SU-DHL-6 (cell line): ENCODE results near the gene BMP7.

ENCODE experiments used
- H2AFZ ChIP-seq: fragments of 200-600 bp; sonication (generic); 2 replicates; pipeline ENCODE4 v1.6.1; 2014; ENCODE audit warnings: low read depth, mild to moderate bottlenecking, moderate library complexity, mixed read lengths, antibody characterized with exemption, low read length; ENCODE audit not compliant: severe bottlenecking
- H3F3A ChIP-seq: fragments of 200-600 bp; shearing (Covaris generic); 2 replicates; pipeline ENCODE4 v1.6.0; 2016; ENCODE audit warnings: antibody characterized with exemption, mild to moderate bottlenecking; ENCODE audit not compliant: insufficient read depth
- H3K27ac ChIP-seq: fragments of 200-600 bp; sonication (generic); 2 replicates; pipeline ENCODE4 v1.5.1; 2016; ENCODE audit warnings: low read depth, mild to moderate bottlenecking, low read length, moderate library complexity, mixed read lengths
- H3K27me3 ChIP-seq: fragments of 200-600 bp; sonication (generic), shearing (Covaris generic); 2 replicates; pipeline ENCODE4 v1.6.0; 2014; ENCODE audit warnings: mild to moderate bottlenecking, low read length
- H3K36me3 ChIP-seq: fragments of 200-600 bp; sonication (generic); 2 replicates; pipeline ENCODE4 v1.6.1; 2014; ENCODE audit warnings: mild to moderate bottlenecking, low read length, mixed read lengths
- H3K4me2 ChIP-seq: fragments of 300-600, 200-600 bp; shearing (Covaris generic), sonication (generic); 2 replicates; pipeline ENCODE4 v1.6.0; 2014; ENCODE audit warnings: low read length, low read depth, mild to moderate bottlenecking; ENCODE audit not compliant: poor library complexity, severe bottlenecking
- H3K4me3 ChIP-seq: fragments of 200-600 bp; sonication (generic); 2 replicates; pipeline ENCODE4 v1.5.1; 2014; ENCODE audit warnings: antibody characterized with exemption, low read length, mild to moderate bottlenecking, mixed read lengths; ENCODE audit not compliant: insufficient read depth, poor library complexity, severe bottlenecking
- H3K79me2 ChIP-seq: fragments of 200-600 bp; sonication (generic); 2 replicates; pipeline ENCODE4 v1.6.1; 2014; ENCODE audit warnings: mild to moderate bottlenecking, low read length, moderate library complexity; ENCODE audit not compliant: insufficient read depth
- H3K9ac ChIP-seq: fragments of 200-600 bp; sonication (generic); 2 replicates; pipeline ENCODE4 v1.7.0; 2014; ENCODE audit warnings: mild to moderate bottlenecking, low read length
- H3K9me2 ChIP-seq: fragments of 200-600 bp; sonication (generic); replicated peaks from 2 replicates; pipeline ENCODE4 v1.6.1; 2014; ENCODE audit warnings: low read length; ENCODE audit not compliant: insufficient read depth
- H3K9me3 ChIP-seq: fragments of 200-600 bp; sonication (generic); 2 replicates; pipeline ENCODE4 v1.6.1; 2014; ENCODE audit warnings: low read length, mixed read lengths; ENCODE audit not compliant: insufficient read depth
- H4K20me1 ChIP-seq: fragments of 200-600 bp; sonication (generic); 2 replicates; pipeline ENCODE4 v1.6.1; 2014; ENCODE audit warnings: low read depth, mild to moderate bottlenecking, antibody characterized with exemption, low read length, moderate library complexity, mixed read lengths
- CTCF ChIP-seq: fragments of 200-600 bp; sonication (generic); IDR thresholded peaks from one replicate; pipeline ENCODE4 v1.5.1; 2017; ENCODE audit warnings: antibody characterized with exemption, mild to moderate bottlenecking, low read length, moderate library complexity; ENCODE audit not compliant: insufficient read depth, poor library complexity, severe bottlenecking
- EZH2phosphoT487 ChIP-seq: fragments of 200-600 bp; sonication (generic), shearing (Covaris generic); conservative IDR thresholded peaks from 2 replicates; pipeline ENCODE4 v1.6.1; 2018; ENCODE audit warnings: mild to moderate bottlenecking, antibody characterized with exemption, low read length, moderate library complexity, mixed read lengths

BMP7 gene

DNA sequence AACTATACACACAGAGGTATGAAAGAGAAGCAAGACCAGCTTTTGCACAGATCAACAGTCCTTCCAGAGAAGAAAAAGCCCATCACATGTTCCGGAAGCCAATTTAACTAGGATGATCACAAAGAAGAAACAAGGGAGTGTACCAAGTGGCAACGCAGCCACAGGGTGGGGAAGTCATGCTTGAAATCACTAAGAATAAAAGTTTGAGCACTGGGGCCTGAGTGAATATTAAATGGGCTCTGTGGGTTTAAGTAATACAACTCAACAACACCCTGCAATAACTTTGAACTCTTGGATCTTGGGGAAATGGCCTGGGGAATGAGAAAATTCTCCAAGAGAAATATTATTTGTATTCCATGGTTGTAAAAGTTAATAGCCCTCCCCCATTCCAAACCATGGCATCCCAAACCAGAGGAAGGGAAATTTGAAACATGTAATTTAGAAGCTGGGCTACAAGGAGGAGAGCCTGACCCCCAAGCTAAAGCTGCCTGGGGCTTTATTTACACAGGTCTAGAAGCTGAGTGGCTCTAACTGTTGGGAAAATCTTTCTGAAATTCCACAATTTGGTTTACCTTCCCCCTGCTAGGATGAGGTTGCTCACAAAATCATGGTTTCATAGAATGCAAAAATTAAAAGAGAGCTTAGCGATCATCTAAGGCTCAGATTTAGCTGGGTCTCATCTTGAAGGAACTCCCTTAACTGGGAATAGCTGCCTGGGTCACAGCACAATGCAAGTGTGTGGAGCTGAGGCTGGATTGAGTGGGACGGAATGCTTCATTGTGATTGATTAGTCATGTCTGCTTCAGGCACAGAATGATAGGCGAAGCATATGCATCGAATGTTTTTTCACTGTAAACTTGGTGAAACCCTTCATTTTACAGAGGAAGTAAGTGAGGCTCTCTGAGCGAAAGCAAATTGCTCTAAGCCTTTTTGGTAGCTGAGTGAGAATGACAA, 143.6 kb downstream of the BMP7 start:
- H3K4me2 ChIP-seq: no peak overlapping the region
- H2AFZ ChIP-seq: no peak overlapping the region
- H3K36me3 ChIP-seq: no peaks in the 10 kb centered on the region
- no peaks in the 10 kb centered on the region for H3K27me3 ChIP-seq
- H3K4me3 ChIP-seq: no peak overlapping the region
- H3F3A ChIP-seq: no peaks in the 10 kb centered on the region
- H4K20me1 ChIP-seq: no peaks in the 10 kb centered on the region
- TF ChIP-seq EZH2phosphoT487 (no peak), CTCF (no peak)
- H3K9ac ChIP-seq: no peak overlapping the region
- no peaks in the 10 kb centered on the region for H3K9me3 ChIP-seq
- H3K9me2 ChIP-seq: no peaks in the 10 kb centered on the region
- H3K79me2 ChIP-seq: no peaks in the 10 kb centered on the region
- H3K27ac ChIP-seq: no peak overlapping the region

- no peak overlapping the region for H3K9ac ChIP-seq
- H3K79me2 ChIP-seq: no peaks in the 10 kb centered on the region
- no peak overlapping the region for H3K4me2 ChIP-seq
- TF ChIP-seq EZH2phosphoT487 (no peak), CTCF (no peak)
- no peak overlapping the region for H2AFZ ChIP-seq
- no peaks in the 10 kb centered on the region for H3K9me3 ChIP-seq
- no peaks in the 10 kb centered on the region for H3K9me2 ChIP-seq
- no peaks in the 10 kb centered on the region for H4K20me1 ChIP-seq
- no peak overlapping the region for H3K27ac ChIP-seq
- H3F3A ChIP-seq: no peaks in the 10 kb centered on the region
- H3K36me3 ChIP-seq: no peaks in the 10 kb centered on the region
- H3K4me3 ChIP-seq: no peak overlapping the region
- no peaks in the 10 kb centered on the region for H3K27me3 ChIP-seq
Measured at GRCh38 chr20:57118964-57119363, 147.5 kb downstream of the BMP7 start.
